HS-27A (cell line): ENCODE results near the gene ATP2A3.

ENCODE experiments used
- DNase-seq: peaks from one replicate; pipeline ENCODE4 v3.0.0-alpha.2; 2012; ENCODE audit warnings: low read depth, missing footprints

The ATP2A3 gene

DNA sequence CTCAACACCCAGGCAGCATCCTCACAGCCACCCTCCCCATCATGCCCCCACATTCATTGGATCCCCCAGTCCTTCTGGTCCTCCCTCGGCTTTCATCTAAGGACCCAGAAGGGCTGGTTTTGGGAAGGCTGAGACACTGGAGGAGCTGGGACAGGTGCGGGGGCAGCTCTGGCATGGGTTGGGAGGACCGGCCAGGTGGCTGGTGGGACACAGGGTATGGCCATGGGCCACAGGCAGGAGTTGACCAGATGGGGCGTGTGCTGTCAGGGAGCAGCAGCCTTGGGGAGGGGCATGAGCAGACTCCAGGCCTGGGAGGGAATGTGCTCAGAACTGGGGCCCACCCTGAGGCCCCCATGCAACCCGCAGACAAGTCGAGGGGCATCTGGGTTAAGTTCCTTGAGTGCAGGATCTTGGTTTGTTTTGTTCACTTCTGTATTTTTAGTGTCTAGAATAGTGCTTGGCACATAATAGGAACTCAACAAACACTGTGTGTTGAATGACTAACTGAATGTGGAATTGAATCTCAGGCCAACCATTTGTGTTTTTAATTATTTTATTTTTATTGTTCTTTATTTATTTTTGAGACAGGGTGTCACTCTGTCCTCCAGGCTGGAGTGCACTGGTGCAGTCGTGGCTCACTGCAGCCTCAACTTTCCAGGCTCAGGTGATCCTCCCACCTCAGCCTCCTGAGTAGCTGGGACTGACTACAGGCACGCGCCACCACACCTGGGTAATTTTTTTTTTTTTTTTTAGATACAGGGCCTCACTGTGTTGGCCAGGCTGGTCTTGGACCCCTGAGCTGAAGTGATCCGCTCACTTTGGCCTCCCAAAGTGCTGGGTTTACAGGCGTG lies 53.6 kb downstream of the ATP2A3 start:
- DNase-seq: no peak

DNA sequence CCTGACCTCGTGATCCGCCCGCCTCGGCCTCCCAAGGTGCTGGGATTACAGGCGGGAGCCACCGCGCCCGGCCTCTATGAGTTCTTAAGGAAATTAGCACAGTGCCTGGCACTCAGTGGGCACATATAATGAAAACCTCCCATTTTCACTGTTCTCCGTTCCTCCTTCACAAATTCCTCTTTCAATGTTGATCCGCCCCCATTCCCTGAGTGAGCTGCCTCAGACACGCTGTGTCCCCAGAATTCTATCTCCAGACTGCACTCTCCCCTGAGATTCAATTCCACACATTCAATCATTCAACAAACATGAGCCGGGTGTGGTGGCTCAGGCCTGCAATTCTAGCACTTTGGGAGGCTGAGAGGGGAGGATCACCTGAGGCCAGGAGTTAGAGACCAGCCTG lies 55.0 kb downstream of the ATP2A3 start:
- DNase-seq: no peak

DNA sequence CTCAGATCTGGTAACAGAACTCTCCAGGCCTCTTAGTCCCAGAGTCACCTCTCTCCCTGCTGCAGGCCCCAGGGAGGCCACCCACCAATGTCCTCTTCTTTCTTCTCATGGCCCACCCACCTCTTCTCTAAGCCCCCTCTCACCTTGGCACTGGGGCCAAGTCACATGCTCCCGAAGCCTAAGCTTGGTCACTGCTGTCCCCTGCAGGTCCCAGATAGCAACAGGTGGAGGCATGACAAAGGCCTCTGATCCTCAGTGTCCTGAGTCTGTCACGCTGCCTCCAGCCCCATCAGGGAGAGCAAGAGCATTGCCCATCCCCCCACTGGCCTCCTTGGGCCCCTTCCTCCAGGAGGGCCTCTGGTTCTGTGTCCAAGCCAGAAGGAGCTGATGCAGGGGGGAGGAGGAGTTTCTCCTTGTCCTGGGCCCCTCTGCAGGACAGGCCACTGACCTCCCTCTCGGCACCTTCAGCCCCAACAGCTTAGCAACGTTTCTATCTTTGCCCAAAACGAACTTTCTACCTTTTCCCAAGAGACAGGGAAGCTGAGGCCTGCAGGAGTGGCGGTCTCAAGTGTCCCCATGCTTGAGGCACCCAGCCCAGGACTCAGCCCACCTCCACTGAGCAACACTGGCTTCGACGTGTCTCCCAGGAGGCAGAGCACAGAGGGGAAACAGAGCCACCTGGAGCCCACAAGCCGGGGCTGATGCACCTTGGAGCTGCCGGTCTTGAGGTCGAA lies 56.6 kb downstream of the ATP2A3 start:
- no peak for DNase-seq

DNA sequence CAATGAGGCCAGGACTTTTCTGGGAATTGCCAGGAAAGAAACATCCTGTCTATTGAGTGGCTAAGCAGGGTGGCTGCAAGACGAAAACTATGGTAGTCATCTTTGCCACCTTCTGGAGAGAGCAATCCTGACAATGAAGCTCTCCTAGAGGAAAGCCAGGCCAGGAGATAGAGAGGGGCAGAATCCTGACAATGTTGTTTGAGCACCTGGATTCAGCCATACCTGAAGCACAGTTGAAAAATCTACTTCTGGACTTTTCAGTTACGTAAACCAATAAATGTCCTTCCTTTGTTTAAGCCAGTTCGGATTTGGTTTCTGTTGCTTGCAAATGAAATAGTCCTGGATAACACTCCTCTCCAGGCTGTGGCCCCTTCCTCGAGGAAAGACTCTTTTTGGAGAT lies 57.4 kb downstream of the ATP2A3 start:
- no peak for DNase-seq

DNA sequence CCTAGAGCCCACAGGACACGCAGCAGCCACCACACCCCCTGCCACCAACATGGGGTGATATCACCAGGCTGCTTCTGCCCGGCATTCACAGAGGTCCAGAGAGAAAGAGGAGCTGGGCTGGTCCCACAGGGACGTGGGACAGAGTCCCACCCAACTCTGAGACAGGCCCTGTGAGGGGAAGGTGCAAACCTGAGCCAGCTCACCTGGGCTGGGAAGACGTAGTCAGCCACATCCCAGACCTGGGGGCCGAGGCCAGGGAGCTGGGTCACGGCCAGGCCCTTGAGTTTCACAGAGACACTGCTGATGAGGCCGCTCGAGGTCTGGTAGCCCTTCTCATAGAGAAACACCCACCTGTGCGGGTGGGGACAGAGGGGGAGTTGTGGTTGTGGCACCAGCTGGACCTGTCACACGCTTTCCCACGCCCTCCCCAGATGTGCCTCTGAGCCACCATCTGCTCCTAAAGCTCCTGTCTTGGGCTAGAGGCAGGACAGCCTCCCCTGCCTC lies 59.2 kb downstream of the ATP2A3 start:
- DNase-seq: no peak

DNA sequence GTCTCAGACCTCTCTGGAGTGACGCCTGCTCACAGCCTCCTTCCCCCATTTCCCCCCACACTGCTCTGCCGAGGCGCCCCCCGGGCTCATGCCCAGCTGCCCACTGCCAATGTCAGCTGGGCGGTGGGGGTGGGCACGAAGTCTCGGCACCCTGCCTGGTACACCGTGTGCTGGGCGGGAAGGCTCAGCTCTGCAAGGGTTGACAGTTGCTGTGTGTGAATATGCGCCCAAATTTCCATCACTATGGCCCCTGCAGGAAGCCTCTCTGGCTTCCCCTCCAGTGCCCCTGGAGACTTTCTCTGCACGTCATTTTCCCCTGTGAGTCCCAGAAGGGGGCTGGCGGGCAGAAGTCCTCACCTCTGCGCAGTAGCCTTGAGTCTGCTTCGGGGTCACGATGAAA lies 59.7 kb downstream of the ATP2A3 start:
- no peak for DNase-seq

DNA sequence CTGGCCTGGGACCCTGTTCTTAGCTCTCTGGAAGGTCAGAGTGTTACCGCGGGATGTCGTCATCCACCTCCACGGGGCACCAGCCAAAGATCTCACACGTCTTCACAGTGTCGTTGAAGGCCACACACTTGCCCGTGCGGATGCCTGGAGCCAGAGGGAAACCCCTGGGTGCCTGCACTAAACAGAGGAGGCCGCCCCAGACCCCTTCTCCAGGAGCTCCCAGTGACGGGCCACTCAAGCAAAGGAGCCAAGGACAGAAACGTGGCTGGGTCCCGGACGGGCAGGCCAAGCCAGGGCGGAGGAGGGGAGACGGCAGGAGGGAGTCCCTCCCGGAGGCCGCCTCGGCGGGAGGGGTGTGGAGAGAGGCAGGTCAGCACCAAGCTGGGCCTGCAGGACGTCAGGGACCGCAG lies 60.4 kb downstream of the ATP2A3 start:
- no peak for DNase-seq

DNA sequence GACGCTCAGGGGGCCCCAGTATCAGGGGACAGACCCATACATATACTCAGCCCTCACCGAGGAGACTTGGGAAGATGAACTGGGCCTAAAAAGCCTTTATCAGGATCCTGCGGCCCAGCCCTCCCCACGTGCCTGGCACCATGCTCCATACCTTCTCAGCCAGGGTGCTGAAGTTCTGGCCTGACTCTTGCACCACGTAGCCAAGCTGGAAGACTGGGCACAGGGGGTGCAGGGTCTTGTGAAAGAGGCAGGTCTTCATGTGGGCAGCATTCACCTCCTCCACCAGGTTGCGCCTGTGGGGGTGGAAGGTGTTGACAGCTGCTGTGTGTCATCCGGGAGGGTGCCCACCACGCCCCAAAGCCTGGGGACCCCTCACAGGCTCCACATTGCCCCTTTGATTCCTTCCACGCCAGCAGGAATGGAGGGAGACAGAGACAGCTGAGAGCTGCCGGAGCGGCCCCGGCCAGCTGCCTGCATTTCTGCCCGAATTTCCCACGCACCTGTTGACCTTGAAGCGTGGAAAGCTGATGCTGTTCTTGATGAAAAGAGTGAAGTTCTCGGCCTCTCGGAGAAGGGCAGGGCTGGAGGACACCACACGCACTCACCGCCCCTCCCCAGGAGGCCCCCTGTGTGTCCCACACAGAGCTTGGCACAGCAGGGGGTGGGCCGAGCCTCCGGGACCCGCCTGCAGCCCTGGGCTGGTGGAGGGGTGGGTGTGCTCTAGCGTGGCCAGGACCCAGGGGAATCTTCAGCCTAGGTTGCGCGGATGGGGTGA lies 61.0 kb downstream of the ATP2A3 start:
- DNase-seq: no peak

DNA sequence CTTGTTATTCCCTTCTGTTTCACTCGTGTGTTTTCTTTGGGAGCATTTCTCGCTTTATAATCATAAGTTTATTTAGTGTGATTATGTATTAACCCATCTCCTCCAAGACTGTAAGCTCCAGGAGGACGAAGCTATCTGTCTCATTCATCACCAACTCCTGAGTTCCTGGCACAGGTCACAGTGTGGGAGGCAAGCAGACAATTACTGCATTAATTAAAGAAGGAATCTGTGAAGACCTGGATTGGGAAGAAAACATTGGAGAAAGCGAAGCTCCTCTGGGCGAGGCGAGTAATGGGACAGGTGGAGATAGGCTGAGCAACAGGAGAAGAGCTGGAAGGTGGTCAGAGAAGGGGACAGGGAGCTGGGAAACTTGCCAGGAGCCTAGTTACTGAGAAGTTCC lies 63.6 kb downstream of the ATP2A3 start:
- DNase-seq: no peak

DNA sequence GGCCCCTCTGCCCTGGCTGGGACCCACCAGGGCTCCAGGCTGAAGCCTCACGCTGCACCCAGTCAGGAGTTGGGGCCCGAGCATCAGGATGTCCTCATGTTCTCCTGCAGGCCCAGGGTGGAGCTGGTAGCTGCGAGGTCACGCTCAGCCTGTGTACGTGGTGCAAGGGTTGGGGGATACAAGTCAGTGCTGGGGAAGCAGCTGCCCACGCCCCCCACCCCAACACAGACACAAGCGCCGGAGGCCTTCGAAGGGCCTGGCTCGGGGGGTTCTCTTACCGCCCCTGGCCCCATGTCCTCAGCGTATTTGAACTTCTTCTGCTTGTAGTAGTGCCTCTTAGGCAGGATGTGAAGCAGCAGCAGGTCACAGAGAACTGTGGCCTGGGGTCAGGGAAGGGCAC lies 66.5 kb downstream of the ATP2A3 start:
- DNase-seq: no peak

DNA sequence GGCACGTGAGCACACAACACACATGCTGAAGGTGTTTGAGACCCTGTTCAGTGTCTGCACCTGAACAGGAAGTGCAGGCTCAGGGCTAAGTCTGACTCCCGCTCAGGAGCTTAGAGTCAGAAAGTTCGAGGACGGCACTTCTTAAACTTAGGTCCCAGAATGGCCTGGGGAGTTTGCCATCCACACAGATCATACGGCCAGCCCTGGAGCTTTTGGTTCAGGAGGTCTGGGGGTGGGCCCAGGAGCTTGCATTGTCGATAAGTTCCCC lies 67.3 kb downstream of the ATP2A3 start:
- DNase-seq: no peak

DNA sequence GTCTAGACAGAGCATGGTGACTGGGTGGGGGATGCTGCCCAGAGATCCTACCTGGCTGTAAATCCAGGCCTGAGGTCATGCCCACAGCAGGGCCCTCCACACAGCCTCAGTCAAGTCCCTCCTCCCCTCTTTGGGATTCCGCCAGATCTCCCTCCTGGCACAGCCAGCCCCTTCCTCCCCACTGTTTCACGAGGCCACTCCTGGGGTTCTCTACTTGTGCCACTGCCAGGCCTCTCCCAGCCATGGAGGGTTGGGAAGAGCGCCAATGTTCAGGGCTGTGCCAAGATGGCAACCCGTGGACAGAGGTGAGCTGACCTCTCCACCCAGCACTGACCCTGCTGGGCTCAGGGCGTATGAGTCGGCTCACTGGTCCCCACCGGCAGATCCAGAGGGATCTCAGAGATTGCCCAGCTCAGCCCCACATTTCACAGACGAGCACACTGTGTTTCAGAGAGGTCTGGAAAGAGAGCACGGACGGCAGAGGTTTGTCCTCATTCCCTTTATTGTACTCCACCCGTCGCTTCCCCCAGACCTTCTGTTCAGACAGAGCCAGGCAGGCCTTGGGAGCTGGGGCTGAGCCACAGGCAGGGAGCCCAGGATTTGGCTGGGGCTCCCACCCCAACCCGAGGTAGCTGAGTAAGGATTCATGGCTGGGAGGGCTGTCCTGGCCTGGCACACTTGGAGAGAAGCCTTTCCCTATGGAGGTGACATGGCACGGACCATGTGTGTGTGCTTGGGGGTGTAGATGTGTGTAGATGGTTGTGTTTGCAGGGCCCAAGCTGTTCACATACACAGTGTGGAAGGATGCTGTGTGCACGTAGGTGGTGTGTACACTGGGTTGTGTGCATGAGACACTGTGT lies 67.9 kb downstream of the ATP2A3 start:
- no peak for DNase-seq

DNA sequence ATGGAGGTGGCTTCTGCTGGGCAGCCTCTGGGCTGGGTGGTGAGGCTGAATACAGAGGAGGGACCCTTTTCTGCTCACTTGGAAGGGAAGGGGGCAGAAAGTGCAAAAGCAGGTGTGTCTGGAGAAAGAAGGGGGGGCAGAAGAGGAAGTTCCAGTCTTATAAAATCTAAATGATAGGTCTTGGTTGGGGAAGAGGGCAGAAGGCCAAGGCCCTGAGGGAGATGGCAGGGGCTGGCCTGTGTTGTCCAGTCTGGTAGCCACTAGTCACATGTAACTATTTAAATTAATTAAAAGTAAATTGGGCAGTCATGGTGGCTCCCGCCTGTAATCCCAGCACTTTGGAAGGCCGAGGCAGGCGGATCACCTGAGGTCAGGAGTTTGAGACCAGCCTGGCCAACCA lies 68.9 kb downstream of the ATP2A3 start:
- DNase-seq: no peak

DNA sequence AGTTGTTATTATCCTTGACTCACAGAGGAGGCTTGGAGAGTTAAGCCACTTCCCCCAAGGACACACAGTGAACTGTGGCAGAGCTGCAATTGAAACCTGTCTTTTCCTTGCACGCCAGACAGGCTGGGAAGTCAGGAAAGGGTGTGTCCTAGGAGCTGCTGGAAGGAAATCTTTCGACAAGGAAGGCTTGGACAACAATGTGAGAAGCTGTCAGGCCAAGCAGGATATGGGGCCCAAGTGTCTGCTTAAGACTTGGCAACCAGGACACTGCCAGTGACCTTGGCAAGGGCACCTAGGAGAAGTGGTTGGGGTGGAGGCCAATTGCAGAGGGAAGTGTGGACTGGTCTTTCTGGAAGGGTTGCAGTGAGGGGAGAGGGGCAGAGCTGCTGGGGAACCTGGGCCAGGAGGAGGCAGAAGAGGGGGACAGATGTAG lies 69.3 kb downstream of the ATP2A3 start:
- no peak for DNase-seq

DNA sequence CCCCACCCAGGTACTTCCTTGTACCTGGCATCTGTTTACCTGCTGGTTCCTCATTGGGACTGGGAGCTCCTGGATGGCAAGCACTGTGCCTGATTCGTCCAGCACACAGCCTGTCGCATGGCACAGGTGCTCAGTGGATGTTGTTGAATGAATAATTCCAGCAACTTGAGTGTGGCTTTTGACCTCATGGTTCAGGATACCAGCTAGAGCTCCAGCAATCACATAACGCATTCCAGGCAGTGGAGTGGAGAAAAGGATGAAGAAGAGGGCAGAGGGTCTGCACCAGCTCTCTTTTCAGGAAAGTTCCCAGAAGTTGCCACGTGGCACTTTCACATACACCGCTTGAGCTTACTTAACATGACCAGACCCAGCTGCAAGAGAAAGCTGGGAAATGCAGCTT lies 70.0 kb downstream of the ATP2A3 start:
- no peak for DNase-seq

DNA sequence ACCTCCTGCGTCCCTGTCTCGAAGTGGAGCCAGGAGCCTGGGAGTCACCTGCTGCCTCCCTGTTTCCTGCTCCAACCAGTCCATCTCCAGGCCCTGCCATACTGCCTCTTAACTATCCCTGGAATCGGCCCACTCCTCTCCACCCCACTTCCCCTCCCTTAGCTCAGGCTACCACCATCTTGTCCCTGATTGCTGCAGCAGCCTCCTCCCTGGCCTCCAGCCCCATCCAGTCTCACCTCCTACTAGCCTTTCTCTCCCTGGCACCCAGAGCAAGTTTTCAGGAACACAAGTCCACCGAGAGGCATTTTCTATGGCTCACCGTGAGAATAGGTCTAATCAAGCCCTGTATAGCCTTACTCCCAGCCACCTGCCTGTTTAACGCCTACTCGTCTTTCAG lies 70.5 kb downstream of the ATP2A3 start:
- no peak for DNase-seq

DNA sequence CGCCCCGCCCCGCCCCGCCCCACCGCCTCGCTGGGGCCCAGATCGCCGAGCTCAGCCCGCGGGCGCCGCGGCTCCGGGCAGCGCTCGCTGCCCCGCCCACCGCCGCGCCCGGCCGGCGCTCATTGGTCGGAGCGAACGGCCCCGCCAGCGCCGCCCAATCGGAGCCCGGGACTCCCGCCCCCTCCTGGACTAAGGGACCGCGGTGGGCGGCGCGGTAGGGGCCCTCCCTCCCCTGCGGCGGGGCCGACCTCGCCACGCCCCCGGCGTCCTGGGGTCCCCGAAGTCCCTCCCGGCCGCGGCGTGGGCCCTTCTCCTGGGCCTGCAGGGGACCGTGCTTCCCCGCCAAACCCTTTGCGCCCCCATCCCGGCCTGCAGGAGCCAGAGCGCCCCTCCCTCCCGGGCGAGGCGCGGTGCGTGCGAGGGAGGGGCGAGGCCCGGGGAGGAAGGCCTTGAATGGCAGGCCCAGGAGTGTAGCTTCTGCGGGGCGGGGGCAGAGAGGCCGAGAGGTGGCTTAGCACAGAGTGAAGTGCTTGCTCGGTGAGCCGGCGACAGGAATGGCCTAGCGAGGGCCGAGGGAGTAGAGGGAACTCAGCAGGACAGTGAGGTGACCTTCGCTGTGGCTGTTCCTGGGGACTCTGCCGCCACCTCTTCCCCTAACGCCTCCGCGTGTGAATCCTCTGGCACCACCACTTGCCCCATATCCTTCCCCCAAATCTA lies 71.1 kb downstream of the ATP2A3 start, which contains the start of gene CAMKK1:
TSS of gene CAMKK1 (minus strand) at position 51 of the 717 bp plus-strand sequence. CDS start 7,366 bp downstream, outside the sequence.
- no peak for DNase-seq

DNA sequence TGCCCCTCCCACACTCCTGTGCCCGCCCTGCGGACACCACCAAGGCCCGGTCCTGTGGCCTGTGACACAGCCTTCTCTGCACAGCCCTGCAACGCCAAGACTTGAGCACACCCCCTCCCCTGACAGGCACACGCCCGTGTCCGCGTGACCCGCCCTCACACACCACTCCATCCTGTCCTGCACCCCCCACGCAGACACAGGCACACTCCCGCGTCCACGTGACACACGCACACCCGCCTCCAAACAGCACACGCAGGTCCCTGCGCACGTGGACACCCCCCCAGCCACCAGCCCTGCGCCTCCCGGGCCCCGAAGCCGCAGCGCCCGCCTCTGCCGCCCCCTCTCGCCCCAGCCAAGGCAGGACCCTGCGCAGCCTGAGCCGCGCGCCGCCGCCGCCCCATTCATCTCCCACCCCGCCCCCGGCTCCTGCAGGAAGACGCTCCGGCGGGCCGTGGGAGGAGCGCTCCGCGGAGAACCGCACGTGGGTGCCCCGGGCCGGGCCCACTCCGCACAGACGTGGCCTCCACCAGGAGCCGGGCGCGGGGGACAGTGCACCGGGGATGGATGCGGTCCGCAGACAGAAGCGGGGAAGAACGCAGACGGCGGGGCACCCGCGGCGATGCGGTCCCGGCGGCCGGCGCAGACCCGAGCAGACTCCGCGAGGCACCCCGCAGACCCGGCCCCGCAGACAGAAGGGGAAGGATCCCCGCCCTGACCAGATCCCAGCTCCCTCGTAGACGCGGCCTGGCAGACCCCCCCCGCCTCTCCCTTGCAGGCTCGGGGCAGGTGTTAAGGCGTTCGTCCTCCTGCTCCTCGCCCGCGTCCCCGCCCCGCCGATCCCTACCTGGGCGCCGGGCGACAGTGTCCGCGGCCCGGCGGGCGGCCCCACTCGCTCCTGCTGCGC lies 71.9 kb downstream of the ATP2A3 start:
- no peak for DNase-seq

DNA sequence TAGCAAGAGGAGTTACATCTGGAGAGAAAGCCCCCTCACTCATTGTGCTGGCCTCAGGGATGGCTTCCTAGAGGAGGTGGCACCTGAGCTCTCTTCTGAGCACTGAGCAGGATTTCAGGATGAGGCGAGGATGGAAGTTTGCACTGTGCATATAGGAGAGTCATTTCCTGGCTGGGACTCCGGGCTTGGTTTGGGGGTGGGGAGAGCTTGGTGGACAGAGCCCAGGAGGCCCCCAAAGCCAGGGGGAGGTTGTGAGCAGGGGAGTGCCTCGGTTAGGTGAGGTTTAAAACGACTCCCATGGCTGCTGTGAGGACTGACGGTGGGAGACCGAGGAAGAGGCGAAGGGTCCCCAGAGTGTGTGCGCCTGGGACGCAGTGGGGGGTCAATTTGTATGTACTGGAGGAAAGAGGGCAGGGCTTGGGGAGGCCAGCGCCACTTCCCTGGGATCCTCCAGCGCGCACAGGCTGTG lies 72.6 kb downstream of the ATP2A3 start:
- no peak for DNase-seq

DNA sequence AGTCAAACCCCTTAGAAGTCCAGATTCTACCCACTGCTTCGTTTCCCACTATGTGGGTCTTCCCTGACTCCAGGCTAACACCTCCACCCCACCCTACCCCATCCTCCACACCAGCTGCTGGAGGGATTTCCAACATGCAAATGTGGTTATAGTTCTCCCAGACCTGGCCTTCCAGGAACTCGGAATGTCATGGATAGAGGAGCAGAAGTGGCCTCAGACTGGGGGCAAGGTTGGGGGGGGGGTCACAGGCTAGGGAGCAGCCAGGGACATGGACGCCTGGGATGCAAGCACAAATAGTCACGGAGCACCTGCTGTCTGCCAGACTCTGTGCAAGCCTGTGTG lies 73.4 kb downstream of the ATP2A3 start:
- DNase-seq: no peak
